C1 segment of cervical spinal cord (tissue), 14 donors: ENCODE results near the gene PIK3C2A.

ENCODE experiments used
- DNase-seq, 14 donors: peaks; one replicate each; lab custom pipeline; 2025; lab: John Stamatoyannopoulos, UW

The PIK3C2A gene

GRCh38 chr11:17163291-17163690 lies 44.5 kb downstream of the PIK3C2A start:
- DNase-seq: no peak

GRCh38 chr11:17162376-17162775 lies 45.4 kb downstream of the PIK3C2A start:
- DNase-seq: no peak

GRCh38 chr11:17161515-17161914 lies 46.3 kb downstream of the PIK3C2A start:
- DNase-seq: no peak

- no peak for DNase-seq
Observed at GRCh38 chr11:17159441-17159840, 48.3 kb downstream of the PIK3C2A start.
